GM21526 (cell line): ENCODE data around the gene POT1.

Source experiments
- ATAC-seq: cut with Tn5 transposase; IDR thresholded peaks from one replicate; pipeline ENCODE4 v1.9.1; 2021; ENCODE audit warnings: moderate library complexity; ENCODE audit not compliant: unreplicated experiment, low FRiP score

POT1 gene

DNA sequence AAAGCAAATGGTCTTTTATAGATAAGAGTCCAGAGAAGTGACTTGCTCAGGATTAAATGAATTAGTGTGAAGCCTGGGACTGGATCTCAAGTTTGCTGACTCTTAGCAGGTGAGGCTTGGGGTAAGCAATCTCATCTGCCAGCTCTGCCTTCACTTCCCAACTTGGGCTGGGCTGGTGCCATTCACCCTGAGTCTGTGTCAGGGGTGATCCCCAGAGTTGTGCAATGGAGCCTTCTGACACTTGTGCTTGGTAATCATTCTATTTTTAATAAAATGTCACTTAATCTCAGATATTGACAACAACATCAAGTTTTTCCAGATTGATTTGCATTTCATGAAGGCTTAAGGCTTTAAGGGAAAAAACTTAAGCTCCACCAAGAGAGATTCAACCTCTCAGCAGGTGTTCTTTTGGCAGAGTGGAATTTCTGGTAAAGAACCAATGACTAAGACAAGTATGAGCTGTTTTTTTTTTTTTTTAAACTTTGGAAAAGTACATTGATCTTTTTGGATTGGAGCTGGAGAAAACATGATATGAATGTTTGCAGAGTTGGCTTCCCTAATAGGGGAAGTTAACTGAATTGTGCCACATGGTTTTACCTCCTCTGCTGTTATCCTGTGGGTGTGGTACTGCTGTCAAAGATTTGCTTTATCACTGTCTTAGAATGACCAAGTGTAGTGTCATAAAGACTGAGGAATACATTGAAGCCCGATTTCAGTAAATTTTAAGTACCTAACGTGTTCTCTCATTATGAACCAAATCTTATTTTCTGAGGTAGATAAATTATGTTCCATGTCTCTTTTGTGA, 115.4 kb downstream of the POT1 start:
- no peak for ATAC-seq

DNA sequence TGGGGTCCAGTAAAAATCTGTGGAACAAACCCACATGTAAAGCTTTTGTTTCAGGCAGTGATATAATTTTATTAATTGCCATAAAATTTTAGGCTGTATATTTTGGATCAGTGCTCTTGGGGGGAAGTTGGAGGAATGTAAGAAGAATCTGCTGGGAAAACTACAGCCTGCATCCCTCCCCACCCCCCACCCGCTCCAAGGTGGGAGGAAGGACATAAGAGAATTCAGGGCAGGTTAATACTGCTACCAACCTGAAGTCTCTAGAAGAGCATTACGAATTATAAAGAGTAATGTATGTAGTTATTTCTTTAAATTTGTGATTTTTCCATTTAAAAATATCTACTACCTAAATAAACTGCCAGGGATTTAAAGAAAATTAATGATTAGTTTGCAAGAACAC, 116.9 kb downstream of the POT1 start:
- ATAC-seq: no peak

DNA sequence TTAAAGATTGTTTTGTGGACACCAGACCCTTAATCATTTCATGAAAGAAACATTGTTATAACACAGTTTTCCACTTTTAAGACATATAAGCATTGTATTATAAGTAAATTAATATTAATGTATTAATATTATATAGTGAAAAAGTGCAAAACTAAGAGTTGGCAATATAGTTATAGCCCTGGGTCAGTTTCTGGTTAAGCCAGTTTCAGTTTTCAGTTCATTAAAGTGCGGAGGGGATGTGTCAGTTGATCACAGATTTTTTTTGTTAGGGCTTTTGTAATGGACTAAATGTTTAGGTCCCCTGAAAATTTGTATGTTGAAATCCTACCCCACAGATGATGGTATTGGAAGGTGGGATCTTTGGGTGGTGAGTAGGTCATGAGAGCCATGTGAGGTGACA, 118.3 kb downstream of the POT1 start:
- no peak for ATAC-seq

DNA sequence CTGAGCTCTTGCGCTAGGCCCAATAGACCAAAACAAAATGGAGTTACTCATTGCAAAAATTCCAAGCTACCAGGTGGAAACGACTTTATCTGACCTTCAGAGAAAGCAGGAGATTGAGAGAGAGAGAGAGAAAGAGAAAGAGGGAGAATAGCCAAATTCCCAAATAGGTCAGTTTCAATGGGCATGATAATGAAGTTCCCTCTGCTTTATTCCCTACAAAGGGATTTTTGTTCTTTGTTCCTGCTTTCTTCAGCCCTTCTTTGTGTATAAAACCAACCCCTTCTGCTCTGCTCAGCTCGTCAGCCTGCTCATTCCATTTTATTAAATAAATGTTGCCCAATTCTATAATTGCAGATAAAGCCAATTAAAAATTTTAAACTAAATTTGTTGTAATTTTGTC, 119.0 kb downstream of the POT1 start:
- ATAC-seq: no peak

GRCh38 chr7:124808206-124808605, 121.4 kb downstream of the POT1 start:
- no peak for ATAC-seq

- ATAC-seq: no peak
Measured at GRCh38 chr7:124801330-124801895, 128.2 kb downstream of the POT1 start.

DNA sequence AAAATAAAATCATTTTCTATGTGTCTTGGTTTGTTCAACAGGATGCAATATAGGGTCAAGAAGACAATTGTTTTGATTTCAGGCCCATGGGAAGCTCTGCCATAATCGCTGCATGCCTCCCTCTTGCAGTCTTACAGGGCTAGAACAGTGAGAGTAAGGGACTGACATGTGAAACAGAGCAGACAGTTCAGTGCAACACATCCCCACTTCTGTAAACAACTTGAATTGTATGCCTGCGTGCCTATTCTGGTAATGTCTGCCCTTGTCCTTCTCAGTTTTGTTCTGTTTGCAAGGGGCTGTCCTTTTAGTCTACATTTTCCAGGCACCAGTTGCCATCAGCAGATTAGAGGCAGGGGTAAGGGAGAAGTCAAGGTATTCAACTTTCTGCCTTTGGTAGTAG, 129.2 kb downstream of the POT1 start:
- no peak for ATAC-seq

DNA sequence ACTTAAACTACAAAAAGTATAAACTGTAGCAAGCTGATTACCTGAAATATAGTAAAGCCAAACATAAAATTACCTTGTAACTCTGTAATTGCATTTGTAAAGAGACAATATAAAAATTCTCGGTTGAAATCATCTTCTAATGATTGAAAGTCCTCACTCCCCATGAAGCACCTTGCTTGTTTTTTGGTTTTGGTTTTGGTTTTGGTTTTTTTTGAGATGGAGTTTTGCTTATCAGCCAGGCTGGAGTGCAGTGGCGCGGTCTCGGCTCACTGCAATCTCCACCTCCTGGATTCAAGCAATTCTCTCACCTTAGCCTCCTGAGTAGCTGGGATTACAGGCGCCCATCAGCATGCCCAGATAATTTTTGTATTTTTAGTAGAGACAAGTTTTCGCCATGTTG, 130.2 kb downstream of the POT1 start:
- ATAC-seq: no peak

DNA sequence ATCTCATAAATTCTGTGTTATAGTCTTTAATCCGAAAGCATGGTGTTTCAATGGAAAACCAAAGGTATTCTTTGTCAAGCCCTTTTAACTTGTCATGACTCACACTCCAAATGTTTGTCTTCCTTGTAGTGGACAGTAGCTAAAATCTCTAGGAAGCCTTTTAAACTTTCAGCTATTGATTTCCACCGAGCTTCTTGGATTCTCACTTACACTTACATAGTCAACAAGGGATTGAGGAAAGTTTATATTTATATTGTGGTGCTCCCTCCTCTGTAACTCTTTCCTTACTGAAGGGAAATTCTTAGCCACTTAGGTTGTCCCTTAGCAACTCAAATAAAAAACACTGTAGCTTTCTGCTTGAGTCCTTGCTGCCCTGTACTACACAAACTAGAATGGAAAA, 132.9 kb downstream of the POT1 start:
- no peak for ATAC-seq

- no peak for ATAC-seq
Measured at GRCh38 chr7:124792696-124793095, 136.9 kb downstream of the POT1 start.

GRCh38 chr7:124792002-124792401, 137.6 kb downstream of the POT1 start:
- no peak for ATAC-seq

DNA sequence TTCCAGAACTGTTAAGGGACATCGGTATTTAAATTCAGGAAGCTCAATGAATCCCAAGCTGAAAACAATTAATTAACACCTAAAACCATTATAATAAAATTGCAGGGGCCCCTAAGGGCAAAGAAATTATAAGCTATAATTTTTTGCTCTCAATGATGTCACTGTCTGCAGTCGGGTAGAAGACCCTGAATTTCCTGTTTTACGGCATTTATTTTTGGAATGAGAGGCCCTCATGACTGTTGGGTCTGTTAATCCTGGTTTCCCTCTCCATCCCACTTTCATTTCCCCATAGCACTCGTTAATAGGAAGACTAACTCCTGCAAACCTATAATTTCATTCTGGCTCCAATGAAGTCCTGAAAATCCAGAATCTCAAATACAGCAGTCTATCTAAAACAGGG, 138.2 kb downstream of the POT1 start:
- ATAC-seq: no peak

DNA sequence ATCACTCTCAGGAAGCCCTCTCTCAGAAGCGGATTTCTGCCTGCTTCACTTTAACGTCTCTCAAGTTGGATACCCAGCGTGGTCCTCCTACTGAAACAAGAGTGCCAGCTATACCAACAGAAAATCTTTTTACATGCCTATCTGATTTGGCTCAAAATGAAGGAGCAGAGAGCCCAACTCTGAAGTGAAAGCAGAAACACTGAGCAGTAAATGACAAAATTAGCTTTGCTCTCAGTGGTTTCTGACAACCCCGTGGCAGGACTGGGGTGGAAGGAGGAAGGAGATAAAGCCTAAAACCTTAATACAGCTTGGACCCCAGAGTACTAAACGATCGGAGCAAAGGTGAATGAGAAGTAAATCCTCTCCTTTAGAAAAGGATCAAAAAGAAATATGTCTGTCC, 139.0 kb downstream of the POT1 start:
- no peak for ATAC-seq

DNA sequence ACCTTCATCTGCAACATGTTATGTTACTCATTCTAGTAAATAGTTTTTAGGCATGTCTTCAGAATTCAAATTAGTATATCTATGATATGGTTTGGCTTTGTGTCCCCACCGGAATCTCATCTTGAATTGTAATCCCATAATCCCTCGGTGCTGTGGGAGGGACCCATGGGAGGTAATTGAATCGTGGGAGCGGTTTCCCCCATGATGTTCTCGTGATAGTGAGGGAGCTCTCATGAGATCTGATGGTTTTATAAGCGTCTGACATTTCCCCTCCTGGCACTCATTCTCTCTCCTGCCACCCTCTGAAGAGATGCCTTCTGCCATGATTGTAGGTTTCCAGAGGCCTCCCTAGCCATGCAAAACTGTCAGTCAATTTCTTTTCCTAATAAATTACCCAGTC, 143.6 kb downstream of the POT1 start:
- no peak for ATAC-seq

GRCh38 chr7:124784879-124785818, 144.5 kb downstream of the POT1 start:
- peak; percentile 90 for ATAC-seq

DNA sequence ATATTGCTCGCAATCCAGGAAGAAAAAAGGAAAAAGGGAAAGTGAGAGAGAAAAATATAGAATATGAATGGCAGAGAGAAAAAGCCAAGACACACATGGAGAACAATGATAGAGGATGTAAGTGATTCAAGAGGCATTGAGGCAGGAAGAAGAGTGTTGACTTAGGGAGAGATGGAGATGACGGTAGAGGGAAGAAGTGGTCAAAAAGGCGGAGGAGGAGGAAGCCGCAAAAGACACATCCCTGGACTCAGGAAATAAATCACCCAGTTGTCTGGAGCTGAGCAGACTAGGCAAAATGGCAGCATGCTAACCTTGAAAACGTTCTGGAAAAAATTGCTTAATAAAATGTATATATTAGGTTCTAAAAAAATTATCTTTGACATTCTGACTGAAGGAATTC, 146.4 kb downstream of the POT1 start:
- no peak for ATAC-seq

GRCh38 chr7:124781907-124782734, 147.5 kb downstream of the POT1 start:
- ATAC-seq: no peak

- no peak for ATAC-seq
Measured at GRCh38 chr7:124781418-124781817, 148.2 kb downstream of the POT1 start.

DNA sequence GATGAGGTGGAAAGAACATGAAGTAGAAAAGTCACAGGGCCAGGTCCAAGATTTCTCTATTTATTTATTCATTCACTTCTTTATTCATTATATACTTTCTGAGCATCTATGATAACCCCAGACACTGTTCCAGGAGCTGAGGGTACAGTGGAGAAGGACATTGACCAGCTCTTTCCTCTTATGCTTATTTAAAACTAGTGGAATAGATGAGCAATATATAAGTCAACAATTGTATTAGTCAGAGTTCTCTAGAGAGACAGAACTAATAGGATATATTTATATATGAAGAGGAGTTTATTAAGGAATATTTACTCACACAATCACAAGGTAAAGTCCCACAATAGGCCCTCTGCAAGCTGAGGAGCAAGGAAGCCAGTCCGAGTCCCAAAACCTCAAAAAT, 149.0 kb downstream of the POT1 start:
- ATAC-seq: no peak

DNA sequence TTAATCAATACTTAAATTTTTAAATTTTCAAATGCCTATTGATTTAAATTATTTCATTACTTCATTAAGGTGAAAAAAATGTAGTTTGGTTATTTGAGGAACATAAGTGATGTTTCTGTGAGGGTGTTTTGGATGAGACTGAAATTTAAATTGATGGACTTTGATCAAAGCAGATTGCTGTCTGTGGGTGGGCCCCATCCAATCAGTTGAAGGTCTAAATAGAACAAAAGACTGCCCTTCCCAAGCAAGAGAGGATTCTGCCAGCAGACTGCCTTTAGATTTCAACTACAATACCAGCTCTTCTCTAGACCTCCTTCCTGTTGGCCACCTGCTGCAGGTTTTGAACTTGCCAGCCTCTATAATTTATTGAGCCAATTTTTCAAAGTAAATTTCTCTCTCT, 149.6 kb downstream of the POT1 start:
- ATAC-seq: no peak

GRCh38 chr7:124779620-124780019, 150.0 kb downstream of the POT1 start:
- ATAC-seq: no peak
